Esophagus squamous epithelium (tissue), 4 donors: ENCODE data around the gene PAX3.

Source experiments
- CTCF ChIP-seq, 6 experiments: fragments of 450-650 bp in 4 of 6; fragments of 200-600 bp in 2 of 6; sonication (generic) in 2 of 6; IDR thresholded peaks; one replicate each; pipeline ENCODE4 v1.5.1; 2016 to 2019; ENCODE audit warnings: antibody characterized with exemption in 6 of 6, mild to moderate bottlenecking in 4 of 6, moderate library complexity in 4 of 6
- POLR2A ChIP-seq, 4 donors: fragments of 450-650 bp; IDR thresholded peaks; one replicate each; pipeline ENCODE4 v1.6.1; 2017; ENCODE audit warnings: antibody characterized with exemption in 4 of 4, mild to moderate bottlenecking in 4 of 4, moderate library complexity in 3 of 4

- TF ChIP-seq CTCF (IDR thresholded peaks at IDR 0.05) (no peak), POLR2A (IDR thresholded peaks at IDR 0.05) (no peak)
Measured at GRCh38 chr2:222160944-222161343, 137.9 kb downstream of the PAX3 start.
